ENCODE measurements around the gene GATAD2B.
"Not testable (repeated sequence)": the region's sequence is repeated elsewhere in the genome, so short reads cannot be mapped to it uniquely, and the experiment has no call there.

Gene GATAD2B

DNA sequence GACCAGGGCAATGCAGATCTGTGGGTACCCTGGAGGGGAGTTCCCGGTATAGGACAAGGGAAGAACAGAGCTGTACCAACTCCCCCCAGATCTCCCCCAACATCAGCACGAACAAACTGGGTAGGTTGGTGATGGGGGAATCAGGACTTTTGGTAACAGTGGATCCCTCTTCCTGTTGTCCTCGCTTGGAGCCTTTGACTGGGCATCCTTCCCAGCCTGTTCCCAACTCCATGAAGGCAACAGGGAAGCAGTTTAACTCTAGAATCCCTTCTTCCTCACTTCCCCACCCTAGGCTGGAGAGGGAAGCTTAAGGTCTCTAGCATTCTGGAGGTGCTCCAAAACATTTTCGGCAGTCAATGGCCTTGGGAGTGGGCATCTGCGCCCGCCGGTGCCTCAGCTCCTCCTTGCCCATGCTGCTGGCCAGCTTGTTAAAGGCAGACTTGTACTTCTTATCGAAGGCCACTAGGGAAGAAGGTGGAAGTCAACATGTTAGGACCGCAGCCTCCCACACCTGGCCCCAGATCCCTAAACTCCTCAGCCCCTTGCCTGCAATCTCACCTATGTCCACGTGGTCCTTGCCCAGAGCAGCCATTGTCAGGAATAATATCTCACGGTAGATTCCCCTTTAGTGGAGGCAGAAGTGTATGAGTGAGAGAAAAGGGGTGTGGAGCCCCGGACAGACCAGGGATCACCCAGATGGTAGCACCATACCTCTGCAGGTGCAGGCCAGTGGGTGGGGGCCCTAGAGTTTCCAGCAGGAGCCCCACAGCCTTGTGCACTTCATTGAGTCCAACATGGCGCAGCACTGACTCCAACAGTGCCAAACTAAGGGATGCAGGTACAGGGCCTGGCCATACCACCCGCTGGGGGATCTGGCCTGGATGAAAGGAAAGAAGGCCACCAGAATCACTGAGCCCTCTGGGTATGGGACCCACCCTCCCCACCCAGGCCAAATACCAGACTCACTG is 7.5 kb upstream of the GATAD2B start:
- DNase-seq (ENCODE audit: low read depth in 2 of 2) = no peak

- no peak for DNase-seq (ENCODE audit: low read depth in 2 of 2)
Measured at GRCh38 chr1:153929426-153929825, 6.7 kb upstream of the GATAD2B start.

- no peak for DNase-seq (ENCODE audit: low read depth in 2 of 2)
Measured at GRCh38 chr1:153928791-153929341, 6.1 kb upstream of the GATAD2B start.

- DNase-seq (ENCODE audit: low read depth in 2 of 2) = no peak
Measured at GRCh38 chr1:153928245-153928644, 5.5 kb upstream of the GATAD2B start.

- DNase-seq (ENCODE audit: low read depth in 2 of 2) = no peak
Measured at GRCh38 chr1:153926405-153926804, 3.6 kb upstream of the GATAD2B start.

GRCh38 chr1:153922076-153922971 is 448 bp downstream of the GATAD2B start:
- DNase-seq (ENCODE audit: low read depth in 2 of 2) = peak; percentile 15 to 44

GRCh38 chr1:153921803-153922075 is 1.0 kb downstream of the GATAD2B start:
- no peak for DNase-seq (ENCODE audit: low read depth in 2 of 2)

DNA sequence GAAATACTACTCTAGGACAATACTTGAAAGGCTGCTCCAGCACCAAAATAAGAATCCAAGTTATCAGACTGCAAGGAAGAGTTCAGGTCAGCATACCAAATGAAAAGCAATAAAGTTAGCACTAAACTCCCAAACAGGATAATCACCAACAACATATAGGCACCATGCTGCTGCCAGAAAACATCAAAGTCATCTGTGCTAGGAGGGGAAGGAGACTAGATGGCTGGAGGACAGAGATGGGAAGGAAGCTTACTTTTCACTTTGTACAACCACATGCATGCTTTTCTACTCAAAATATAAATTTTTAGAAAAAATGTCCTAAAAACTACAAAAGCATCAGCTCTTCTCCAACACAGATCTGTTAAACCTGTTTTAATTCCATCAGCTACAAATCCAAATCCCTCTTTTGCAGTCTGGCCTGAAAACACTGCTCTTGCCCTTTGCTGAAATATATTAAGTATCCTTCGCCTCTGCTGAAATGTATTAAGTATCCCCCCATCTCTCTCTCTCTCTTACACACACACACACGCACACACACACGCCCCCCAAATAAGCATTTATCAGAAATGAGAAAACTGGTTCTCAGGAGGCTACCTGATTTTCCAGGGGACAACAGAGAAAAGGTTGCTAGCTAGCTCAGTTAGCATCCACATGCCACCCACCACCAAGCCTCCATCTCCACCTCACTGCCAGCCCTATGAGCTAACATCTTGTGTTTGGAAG is 1.5 kb downstream of the GATAD2B start:
- no peak for DNase-seq (ENCODE audit: low read depth in 2 of 2)

GRCh38 chr1:153919876-153920852 is 2.6 kb downstream of the GATAD2B start:
- no peak for DNase-seq (ENCODE audit: low read depth in 2 of 2)

GRCh38 chr1:153916297-153916696 is 6.5 kb downstream of the GATAD2B start:
- DNase-seq (ENCODE audit: low read depth in 2 of 2) = no peak

- DNase-seq (ENCODE audit: low read depth in 2 of 2) = no peak
Measured at GRCh38 chr1:153912349-153912748, 10.4 kb downstream of the GATAD2B start.

DNA sequence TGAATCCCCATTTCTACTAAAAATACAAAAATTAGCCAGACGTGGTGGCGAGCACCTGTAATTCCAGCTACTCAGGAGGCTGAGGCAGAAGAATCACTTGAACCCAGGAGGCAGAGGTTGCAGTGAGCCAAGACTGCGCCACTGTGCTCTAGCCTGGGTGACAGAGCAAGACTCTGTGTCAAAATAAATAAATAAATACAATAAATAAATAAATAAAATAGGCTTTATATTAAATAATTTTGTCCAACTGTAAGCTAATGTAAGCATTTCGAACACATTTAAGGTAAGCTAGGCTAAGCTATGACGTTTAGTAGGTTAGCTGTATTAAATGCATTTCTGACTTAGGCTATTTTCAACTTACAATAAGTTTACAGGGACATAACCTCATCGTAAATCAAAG is 12.2 kb downstream of the GATAD2B start:
- not testable (repeated sequence) for DNase-seq (ENCODE audit: low read depth in 2 of 2)

- DNase-seq (ENCODE audit: low read depth in 2 of 2) = no peak
Measured at GRCh38 chr1:153908071-153908470, 14.7 kb downstream of the GATAD2B start.

- no peak for DNase-seq (ENCODE audit: low read depth in 2 of 2)
Measured at GRCh38 chr1:153907134-153907533, 15.6 kb downstream of the GATAD2B start.

GRCh38 chr1:153906396-153906795 is 16.4 kb downstream of the GATAD2B start:
- DNase-seq (ENCODE audit: low read depth in 2 of 2) = no peak

GRCh38 chr1:153905908-153906307 is 16.9 kb downstream of the GATAD2B start:
- DNase-seq (ENCODE audit: low read depth in 2 of 2) = not testable (repeated sequence)

DNA sequence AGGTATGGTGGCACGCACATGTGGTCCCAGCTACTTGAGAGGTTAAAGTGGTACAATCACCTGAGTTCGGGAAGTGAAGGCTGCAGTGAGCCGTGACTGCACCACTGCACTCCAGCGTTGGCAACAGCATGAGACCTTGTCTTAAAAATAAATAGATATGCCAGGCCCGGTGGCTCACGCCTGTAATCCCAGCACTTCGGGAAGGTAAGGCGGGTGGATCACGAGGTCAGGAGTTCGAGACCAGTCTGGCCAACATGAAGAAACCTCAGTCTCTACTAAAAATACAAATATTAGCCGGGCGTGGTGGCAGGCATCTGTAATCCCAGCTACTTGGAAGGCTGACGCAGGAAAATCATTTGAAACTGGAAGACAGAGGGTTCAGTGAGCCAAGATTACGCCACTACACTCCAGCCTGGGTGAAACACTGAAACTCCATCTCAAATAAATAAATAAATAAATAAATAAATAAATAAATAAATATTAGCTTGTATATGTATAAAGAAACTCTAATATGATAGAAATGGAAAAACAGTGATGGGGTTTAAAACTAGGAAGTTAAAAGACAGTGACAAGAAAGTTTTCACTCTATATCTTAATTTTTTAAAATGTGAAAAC is 18.8 kb downstream of the GATAD2B start:
- no peak for DNase-seq (ENCODE audit: low read depth in 2 of 2)

- no peak for DNase-seq (ENCODE audit: low read depth in 2 of 2)
Measured at GRCh38 chr1:153899509-153899908, 23.3 kb downstream of the GATAD2B start.

- not testable (repeated sequence) for DNase-seq (ENCODE audit: low read depth in 2 of 2)
Measured at GRCh38 chr1:153895866-153896265, 26.9 kb downstream of the GATAD2B start.

DNA sequence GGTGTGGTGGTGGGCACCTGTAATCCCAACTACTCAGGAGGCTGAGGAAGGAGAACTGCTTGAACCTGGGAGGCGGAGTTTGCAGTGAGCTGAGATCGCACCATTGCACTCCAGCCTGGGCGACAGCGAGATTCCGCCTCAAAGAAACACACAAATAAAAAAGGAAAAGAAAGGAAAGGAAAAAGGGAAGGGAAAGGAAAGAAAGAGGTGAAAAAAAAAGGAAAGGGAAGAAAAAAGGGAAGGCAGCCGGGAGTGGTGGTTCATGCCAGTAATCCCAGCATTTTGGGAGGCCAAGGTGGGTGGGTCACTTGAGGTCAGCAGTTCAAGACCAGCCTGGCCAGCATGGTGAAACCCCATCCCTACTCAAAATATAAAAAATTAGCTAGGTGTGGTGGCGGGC is 31.7 kb downstream of the GATAD2B start:
- not testable (repeated sequence) for DNase-seq (ENCODE audit: low read depth in 2 of 2)
